ENCODE results near the gene KCNJ11.
"Not testable (repeated sequence)": the region's sequence is repeated elsewhere in the genome, so short reads cannot be mapped to it uniquely, and the experiment has no call there.

The KCNJ11 gene

DNA sequence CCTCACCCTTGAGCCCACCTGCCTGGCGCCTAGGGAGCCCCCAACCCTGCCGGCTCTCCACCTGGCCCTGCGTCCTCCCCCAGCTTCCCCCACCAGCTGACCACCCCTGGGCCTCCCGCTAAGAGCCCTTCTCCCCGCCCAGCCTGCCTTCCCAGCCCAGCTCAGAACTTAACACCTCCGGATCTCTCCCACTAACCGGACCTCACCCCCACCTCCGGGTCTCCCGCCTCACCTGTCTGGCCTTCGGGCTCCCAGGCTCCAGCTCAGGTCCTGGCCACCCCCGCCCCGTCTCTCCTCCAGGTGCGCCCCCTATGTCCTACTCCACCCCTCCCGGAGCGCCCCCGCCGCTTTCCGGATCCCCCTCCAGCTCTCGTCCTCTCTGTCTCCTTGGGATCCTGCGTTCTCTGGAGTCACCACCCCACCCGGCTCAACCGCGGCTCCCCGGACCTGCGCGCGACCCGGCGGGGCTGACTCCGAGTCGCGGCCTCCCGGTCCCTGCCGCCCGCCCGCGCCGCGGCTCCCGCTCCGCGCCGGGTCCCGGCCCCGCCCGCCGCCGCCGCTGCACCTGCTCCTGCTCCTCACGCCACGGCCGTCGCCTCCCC is at the start of gene KCNJ11:
Gene KCNJ11 (minus strand): TSS at position 51 of the 602 bp plus-strand sequence. CDS start 568 bp downstream, outside the sequence.
- DNase-seq (ENCODE audit: low read depth): no peak

DNA sequence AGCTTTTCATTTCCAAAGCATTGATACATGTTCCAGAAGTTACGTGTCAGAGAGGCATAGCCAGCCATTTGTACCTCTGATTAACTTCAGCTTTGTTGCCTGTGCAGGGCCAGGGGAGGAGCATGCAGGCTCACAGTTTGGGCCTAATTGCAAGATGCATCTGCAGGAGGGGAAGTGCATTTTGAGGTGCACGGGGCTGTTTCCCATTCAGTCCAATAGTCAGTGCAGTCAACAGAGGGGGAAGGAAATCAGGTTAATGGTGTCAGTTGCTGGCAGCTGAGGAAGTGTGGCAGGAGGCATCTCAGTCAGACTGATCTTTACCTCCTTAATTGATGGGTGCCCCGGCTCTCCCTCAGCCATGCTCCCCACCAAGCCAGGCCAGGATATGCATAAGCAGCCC is 48.9 kb upstream of the KCNJ11 start:
- DNase-seq (ENCODE audit: low read depth): no peak

DNA sequence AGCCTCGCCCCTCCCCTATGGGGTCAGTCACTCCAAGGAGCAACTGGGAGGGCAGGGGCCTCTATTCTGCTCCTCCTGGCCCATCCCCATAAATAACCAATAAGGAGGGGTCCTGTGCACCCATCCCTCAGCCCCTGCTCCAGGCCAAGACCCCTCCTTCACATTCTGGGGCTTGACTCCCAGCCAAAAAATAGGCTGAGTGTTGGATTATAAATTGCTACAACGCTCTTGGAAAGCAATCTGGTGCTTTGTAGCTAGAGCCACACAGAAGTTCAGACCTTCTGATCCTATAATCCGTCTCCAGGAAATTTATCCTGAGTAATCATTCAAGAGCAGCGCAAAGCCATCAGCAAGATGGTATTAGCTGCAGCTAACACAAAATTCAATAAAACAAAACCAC is 45.6 kb upstream of the KCNJ11 start:
- no peak for DNase-seq (ENCODE audit: low read depth)

DNA sequence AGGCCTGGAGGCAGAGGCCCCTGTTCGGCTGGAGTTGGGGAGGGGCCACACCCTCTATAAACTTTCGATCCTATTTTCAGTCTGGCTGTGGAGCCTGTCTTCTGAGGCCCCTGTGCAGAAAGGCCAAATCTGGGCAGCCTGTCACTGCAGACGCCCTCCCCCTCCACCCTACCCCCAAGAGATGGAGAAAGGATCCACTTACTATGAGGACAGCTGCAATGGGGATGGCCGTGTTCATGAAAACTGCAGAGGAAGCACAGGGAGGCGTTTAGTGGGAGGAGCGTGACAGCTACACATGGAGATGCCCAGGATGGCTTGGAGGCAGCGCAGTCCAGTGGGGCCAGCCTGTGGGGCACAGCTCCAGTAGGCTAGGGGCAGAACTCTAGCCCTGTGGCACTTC is 43.5 kb upstream of the KCNJ11 start:
- DNase-seq (ENCODE audit: low read depth): peak; percentile 3

DNA sequence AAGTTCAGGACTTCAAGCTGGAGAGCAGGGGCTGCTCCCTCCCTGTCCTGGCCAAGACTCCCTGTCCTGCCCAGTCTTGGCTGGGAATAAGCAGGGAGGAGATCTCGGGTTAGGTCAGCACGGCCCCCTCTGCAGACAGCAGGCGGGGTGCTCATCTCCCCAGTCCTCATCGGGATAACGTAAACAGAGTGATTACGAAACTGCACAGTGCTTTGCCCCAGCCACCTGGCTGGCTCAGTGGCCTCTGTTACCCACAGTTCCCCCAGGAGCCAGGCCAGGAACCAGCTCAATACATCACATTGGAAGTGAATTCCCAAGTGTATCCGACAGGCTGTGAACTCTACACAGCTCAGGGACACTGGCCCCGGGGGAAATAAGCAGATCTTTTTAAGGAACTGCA is 42.7 kb upstream of the KCNJ11 start:
- no peak for DNase-seq (ENCODE audit: low read depth)

DNA sequence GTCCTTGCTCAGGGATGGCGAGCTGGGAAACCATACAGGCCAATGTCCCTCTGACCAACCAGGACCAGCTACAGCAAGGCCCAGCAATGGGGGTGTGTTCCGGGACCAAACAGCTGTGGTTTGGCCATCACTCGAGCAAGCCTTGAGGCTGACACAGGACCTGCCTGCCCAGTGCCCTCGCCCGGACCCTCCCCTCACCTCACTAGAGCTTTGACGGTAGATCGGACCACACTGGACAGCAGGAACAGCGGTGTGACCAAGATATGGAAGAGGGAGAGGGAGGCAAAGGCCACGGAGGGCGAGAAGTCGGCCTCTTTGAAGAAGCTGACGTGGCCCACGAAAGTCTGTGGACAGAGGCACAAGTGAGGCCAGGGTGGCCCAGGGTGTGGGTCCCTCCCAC is 42.2 kb upstream of the KCNJ11 start:
- no peak for DNase-seq (ENCODE audit: low read depth)

DNA sequence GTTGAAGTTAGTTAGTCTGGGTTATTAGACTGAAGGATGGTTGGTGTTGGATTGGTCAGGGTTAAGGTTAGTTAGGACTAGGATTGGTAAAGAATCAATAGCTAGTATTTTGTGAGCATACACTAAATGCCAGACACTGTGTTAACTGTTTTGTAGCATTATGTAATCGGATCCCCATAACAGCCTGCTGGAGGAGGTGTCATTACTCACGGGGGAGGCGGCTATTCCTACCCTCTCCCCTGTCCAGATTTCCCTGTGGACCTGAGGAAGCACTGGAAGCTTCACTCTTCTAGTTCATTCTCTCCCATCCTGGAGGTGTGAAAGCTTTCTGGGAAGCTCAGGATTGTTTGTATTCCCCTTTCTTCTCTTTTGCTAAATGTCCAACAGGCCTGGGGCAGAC is 40.5 kb upstream of the KCNJ11 start:
- no peak for DNase-seq (ENCODE audit: low read depth)

DNA sequence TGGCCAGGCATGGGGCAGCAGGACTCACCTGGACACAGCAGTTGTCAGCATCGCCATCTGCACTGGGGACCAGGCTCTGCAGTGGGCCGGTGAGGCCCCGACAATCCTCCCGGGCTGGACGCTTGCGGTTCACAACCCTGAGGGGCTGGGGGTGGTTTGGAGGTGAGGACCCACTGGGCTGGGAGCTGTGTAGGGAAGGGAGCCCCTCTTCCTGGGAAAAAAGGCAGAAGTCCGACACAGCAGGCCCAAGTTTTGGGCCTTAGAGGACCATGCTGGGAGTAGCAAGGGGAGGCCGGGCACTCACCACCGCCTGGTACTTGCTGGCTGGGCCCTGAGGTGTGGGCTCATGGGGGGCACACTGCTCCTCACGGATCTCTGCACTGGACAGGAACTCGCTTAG is 39.8 kb upstream of the KCNJ11 start:
- no peak for DNase-seq (ENCODE audit: low read depth)

DNA sequence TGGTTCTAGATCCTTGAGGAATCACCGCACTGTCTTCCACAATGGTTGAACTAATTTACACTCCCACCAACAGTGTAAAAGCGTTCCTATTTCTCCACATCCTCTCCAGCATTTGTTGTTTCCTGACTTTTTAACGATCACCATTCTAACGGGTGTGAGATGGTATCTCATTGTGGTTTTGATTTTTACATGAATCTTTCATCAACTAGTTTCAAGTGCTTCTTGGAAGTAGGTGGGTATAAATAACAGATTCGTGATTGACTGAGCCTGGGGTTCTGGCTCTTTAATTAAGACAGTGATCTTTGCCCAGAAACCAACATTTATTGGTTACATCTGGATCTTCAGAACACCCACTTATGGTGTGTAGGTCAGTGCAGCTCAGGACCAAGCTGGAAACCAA is 37.8 kb upstream of the KCNJ11 start:
- not testable (repeated sequence) for DNase-seq (ENCODE audit: low read depth)

DNA sequence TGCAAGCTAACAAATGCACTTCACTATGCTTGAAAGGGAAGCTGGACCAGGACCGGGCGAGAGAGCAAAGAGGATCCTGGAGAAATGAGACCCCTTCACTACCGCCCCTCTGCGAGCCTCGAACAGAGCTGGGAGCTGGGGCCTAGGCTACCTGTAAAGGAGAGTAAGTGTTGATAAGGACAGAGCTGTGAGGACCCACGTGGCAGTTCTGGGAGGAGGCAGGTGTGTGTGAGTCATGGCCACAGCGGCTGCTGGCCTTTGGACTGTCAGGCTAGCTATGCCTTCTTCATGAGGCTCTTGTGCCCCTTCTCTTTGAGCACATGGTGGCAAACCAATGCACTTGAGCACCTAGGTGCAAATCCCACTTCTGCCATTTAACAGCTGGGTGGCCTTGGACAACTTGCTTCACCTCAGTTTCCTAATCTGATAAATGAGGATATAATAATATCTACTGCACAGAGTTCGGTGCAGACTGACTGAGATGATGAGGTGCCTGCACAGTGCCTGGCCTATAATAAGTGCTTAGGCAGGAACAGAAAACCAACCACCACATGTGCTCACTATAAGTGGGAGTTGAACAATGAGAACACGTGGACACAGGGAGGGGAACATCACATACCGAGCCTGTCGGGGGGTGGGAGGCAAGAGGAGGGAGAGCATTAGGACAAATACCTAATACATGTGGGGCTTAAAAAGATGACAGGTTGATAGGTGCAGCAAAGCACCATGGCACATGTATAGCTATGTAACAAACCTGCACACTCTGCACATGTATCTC is 35.3 kb upstream of the KCNJ11 start:
- DNase-seq (ENCODE audit: low read depth): no peak

DNA sequence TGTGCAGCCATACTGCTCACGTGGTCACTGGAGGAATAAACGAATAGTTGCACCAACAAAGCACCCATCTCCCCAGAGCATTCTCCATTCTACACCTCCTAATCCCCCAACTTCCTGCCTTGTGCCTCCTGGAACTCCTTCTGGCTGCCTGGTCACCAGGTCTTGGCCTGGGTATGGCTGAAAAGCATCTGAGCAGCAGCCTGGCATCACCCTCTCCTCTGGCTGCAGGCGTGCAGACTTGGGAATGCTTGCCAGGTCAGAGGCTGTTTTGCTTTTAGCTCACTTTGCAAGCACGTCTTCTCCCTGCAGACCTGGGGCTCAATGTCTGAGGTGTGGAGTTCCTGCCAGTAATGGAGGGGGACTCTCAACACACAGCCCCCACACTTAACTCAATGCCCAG is 33.3 kb upstream of the KCNJ11 start:
- no peak for DNase-seq (ENCODE audit: low read depth)

DNA sequence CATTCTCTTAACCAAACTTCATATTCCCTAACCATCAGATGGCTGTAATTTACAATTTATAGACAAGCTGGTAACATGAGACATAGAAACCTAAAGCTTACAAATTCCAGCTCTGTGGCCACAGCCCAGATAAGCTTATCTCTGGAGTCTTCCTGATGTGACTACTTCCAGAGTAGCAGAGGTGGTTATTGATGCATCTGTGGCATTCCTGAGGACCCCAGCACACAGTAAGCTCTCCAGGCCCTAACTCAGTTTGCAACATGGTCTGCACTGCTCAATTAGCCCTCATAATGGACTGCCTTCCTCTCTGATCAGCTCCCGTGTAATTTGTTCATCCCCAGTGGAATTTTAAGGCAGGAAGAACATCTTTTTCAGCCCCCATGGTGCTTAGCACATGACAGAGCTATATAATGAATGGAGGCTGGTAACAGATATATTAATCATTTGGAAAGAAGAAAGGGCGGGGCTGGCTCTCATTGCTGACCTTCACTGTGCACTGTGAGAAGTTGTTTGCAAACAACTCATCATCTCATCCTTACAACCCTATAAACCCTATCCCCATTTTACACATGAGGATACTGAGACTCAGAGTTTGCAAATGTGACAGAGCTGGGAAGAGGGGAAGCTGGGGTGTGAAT is 30.1 kb upstream of the KCNJ11 start:
- no peak for DNase-seq (ENCODE audit: low read depth)

DNA sequence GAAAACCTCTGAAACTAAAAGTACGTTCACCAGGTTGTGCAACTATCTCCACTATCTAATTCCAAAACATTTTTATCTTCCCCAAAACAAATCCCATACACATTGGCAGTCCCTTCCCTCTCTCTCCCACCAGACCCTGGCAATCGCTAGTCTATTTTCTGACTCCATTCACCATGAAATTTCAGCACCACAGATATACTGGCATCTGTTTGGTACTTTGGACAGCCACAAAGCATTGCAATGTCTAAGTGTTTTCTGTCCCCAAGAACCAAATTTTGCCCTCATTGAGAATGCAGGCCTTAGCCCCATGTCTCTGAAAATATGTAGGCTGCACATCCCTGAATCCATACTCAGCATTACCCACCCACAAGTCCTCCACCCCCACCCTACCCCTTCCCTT is 28.0 kb upstream of the KCNJ11 start:
- no peak for DNase-seq (ENCODE audit: low read depth)

DNA sequence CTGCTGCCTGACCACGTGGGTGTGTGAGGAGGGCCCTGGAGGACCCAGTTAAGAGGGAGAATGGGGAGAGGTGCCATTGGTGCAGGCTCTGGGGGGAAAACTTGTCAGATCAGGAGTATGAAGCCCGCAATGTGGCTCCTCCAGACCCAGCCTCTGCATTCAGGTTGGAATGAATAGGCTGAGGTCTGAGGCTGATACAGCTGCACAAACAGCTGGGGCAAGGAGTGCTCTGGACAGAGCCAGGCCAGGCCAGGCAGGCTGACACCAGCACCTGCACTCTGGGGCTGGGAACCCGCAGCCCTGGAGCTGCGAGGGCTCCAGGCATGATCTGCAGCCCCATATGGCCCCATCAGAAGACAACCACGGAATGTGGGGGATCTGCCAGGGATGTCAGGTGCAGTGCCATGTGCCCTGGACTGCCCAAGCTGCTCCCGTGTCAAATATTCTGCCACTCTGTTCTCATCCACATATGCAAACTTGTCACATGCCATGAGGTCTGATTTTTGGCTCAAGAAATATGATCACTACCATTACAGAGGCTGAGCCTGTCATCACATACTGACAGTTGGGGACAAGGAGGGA is 27.2 kb upstream of the KCNJ11 start:
- DNase-seq (ENCODE audit: low read depth): no peak

DNA sequence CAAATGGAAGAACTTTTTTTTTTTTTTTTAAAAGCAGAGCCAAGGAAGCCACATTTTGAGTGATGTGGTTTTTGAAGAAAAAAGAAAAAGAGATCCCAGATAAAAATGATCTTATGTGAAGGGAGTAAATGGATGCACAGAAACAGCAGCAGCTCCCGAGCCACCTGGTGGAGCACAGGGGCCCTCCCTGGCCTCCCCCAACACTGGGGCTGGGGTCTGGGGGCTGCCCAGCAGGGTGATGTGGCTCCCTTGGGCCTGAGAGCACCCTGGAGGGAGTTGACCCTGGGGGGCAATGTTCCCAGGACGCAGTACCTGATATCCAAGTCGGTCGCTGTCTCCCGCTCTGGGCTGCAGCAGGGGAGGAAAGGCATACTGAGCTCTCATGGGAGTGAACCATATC is 26.5 kb upstream of the KCNJ11 start:
- no peak for DNase-seq (ENCODE audit: low read depth)

DNA sequence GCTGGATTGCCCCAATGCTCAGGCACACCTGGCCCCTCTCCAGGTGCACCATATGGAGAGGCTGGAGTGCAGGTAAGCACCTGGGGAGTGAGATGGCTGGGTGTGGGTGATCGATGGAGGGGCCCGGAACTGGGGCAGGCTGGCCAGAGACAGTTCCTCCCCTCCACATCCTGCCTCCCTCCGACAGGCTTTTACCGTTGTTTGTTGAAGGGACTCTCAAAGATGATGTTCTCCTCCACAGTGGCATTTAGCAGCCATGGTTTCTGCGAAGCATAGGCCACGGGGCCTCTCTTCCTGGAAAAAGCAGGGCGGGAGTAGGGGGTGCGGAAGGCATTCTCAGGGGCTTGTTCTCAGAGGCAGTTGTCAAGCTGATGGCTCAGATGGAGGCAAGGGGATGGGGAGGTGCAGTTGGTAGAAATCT is 25.9 kb upstream of the KCNJ11 start:
- no peak for DNase-seq (ENCODE audit: low read depth)

DNA sequence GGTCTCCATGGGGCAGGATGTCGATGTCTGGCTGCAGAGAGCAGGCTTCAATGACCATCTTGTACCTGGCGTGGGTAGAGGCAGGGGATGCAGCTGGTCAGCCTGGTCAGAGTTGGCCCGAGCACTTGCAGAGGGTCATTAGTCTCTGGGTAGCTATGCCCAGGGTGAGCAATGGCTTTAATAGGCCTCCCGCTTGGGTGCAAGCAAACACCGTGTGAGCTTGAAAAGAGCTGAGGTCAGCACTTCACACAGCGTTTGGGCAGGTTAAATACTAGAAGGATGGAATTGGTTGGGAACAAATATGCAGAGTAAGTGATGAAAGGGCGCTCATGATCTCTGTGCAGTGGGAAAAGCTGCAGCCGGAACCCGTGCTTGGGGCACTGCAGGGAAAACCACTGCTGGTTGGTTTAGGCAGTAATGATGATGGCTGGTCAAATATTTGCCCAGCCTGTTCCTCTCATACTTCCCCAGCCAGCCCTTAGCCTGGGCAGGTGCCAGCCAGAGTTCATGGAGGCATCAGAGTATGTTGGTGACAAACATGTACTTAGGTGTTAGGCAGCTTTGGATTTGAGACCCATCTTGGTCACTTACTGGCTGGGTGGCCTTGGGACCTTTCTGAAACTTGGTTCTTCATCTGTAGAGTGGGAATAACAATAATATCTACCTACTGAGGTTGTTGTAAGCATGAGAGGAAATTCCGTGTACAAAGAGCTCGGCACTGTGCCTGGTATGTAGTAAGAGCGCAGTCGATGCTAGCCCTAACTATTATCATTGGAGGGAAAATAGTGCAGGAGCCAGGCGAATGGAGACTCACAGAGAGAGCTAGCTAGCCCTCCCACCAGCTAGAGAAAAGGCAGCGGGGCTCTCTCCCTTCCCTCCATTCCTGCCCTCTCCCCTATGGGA is 25.2 kb upstream of the KCNJ11 start:
- no peak for DNase-seq (ENCODE audit: low read depth)

DNA sequence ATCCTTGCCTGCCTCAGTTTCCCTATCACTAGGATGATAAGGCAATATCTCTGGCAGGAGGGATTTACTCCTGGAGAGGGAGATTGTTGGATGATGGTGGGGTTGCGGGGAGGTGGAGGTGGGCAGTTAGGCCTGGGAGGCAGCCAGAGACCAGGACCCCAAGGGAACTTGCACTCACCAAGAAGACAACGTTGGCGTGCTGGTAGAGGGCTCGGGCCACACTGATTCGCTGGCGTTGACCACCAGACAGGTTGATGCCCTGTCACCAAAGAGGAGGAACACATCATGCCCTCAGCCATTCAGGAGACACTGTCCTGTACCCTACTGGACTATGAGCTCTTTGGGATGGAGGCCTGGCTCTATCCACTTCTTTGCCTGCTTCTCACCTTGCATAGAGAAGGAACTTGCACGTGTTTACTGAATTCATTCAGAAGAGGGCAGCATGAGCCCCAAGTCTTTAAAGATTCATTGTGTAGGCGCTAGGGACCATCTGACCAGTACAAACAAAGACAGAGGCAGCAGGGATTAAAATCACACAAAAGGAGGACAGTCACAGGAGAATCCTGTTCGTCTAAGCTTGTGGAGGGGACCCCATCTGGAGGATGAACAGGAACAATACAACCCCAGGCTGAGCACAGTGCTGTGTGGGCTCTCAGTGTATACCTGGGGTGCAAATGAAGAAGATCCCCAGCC is 24.2 kb upstream of the KCNJ11 start:
- no peak for DNase-seq (ENCODE audit: low read depth)

DNA sequence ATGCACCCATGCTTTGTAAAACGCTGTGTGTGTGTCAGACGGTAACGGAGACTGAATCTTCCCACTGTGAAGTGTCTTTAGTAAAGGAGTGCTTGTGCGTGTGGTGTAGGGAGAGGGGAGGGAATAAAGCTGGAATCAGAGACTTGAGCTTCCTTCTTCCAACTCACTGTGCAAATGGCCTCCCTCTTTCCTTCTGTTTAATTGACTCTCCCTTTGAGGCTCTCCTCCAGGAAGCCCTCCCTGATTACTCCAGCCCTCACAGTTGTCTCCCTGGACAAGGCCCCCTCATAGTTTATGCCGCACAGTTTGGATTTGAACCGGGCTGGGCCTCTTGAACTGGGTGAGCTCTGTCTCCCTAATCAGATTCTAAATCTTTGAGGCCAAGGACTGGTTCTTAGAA is 23.0 kb upstream of the KCNJ11 start:
- DNase-seq (ENCODE audit: low read depth): no peak

DNA sequence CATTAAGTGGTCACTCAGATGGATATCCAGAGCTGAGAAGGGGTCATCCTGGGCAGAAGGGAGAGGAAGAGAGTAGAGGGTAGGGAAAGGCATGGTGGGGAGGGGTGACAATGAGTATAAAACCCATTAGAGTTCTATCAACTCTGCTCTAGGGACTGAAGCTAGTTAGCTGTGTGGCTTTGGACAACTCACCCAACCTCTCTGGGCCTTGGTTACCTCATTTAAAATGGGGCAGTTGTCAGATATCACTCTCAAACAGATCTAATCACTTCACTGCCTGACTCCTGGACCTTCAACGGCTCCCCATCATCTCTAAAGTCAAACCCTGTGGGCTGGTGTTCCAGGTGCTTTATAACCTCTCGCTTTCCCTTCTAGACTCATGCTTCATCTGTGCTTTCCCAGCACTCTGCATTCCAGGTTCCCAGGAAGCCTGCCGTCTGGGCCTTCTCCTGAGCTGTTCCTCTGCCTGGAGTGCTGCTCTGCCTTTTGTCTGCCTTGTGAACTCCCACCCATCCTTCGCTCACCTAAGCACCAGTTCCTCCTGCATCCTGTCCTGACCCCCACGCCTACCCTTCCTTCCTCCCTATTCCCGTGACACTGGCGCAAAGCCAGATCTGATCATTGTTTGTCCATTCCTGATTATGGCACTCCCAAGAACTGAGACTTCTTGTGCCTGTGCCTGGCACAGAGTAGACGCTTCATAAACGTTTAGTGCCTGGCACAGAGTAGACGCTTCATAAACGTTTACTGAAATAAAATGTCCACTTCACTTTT is 22.3 kb upstream of the KCNJ11 start:
- DNase-seq (ENCODE audit: low read depth): no peak

DNA sequence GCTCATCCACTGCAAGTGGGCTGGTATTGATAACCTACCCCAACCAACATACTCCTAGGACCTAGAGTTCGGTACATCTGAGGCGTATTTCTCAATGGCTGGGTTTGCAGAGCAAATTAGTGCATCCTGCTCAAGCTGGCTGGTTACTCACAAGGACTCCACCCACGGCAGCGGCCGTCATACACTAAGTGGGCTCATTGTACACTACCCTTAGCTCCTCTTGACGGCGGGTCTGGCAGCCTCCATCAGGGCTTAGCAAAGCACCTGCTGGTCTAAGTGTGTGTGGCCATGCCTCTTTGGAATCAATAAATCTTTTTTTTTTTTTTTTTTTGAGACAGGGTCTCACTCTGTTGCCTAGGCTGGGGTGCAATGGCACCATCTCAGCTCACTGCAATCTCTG is 20.2 kb upstream of the KCNJ11 start:
- no peak for DNase-seq (ENCODE audit: low read depth)

All from EH (cell line).